Activated T-helper 9 cell treated with anti-CD3 and anti-CD28 coated beads, Interleukin-2, amount 50 U/mL, for 16 hours (primary cell): ENCODE results near the gene ANKRD12.
"Not testable (repeated sequence)": the region's sequence is repeated elsewhere in the genome, so short reads cannot be mapped to it uniquely, and the experiment has no call there.

Source experiments
- DNase-seq: peaks from one replicate; pipeline ENCODE4 v3.0.0-alpha.2; 2020; ENCODE audit warnings: low read depth

Gene ANKRD12

DNA sequence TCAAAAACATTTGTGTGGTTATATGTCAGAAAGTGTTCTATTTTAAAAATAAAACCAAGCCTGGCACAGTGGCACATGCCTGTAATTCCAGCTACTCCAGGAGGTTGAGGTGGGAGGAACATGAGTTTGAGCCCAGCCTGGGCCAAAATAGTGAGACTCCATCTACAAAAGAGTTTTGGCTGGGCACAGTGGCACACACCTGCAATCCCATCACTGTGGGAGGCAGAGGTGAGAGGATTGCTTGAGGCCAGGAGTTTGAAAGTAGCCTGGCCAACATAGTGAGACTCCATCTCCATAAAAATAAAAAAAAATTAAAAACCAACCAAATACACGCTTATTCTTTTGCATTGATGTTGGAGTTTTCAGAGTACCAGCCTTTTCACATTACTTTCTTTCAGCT, 9.6 kb downstream of the ANKRD12 start:
- DNase-seq, result no peak

DNA sequence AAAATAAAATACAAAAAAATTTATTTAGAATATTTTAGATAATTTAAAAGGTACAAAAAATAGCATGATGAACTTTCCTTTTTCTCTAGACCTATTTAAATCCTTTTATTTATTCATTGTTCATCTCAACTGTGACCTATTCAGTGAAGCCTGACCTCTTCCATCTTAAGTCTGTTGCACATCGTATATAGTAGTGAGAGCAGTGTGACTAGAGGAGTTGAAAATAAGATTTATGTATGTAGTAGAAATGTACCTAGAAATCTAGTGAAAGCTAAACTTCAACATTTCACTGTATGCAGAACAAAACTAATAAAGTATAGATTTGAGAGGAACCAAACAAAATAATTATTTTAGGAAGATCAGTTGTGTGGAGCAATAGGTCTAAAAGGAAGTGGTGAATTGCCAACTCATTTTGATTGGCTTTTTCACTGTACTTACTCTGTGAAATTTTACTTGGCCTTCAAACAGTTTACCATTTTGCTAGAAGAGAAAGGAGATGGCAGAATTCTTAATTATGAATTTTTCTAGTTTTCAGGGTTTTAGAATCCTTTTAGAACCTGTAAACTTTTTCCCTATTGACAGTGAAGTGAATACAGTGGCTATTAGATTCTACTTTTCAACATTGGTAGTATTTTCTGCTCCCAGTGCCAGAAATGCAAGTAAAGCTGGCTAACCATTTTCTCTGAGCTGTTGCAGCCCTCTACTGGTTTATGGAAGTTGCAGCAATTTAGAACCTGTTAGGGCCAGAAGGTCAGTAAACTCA, 11.0 kb downstream of the ANKRD12 start:
- DNase-seq, result no peak

GRCh38 chr18:9148203-9148552, 11.6 kb downstream of the ANKRD12 start:
- no peak for DNase-seq

DNA sequence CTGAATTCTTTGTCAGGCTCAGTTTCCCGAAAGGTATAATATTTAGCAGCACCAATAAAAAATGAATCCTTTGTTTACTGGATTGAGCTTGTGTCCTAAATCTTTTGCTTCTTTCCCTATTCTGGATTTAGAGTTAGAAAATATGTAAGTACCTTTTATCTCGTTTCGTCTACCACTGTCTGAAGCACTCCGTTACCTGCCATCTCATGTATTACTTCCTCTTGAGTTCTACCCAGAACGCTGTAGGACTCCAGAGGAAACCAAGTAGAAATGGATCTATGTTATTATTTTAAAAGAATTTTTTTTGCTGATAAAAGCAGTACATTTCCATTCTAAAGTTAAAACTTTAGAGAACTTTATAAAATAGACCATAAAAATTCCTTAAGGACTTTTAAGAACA, 13.5 kb downstream of the ANKRD12 start:
- DNase-seq, result no peak

DNA sequence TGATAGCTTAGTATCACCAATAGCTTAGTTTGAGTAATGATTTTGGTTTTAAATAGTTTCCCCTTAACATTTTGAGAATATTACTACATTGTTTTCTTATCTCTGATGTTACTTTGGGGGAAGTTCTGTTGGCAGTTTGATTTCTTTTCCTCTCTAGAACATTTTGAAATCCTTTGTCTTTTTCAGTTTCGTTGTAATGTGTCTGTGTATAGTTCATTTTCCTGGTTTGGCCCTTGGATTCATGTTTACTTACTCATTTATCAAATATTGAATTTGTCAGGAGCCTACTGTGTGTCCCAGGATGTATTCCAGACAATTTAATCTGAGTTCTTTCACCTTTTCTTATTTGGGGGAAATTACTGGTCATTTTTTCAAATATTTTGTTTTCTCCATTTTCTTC, 16.7 kb downstream of the ANKRD12 start:
- no peak for DNase-seq

DNA sequence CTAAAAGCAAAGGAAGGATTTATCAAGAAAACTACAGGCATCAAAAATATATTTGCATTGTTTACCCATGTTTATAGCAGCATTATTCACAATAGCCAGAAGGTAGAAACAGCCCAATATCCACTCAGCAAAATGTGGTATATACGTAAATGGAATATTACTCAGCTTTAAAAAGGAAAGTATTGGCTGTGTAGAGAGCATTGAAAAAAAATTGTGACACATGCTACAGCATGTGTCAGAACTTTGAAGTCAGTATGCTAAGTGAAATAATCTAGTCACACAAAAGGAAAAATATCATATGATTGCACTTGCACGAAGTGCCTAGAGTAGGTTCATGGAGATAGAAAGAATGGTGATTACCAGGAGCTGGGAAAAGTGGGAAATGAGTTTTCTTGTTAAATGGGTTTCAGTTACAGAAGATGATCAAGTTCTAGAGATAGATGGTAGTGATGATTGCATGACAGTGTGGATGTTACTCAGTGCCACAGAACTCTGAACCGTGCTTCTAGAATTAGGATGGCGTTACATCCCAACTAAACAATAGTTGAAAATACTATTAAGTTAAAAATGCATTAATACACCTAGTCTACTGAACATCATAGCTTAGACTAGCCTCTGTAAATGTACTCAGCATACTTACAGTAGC, 20.1 kb downstream of the ANKRD12 start:
- DNase-seq, result no peak

DNA sequence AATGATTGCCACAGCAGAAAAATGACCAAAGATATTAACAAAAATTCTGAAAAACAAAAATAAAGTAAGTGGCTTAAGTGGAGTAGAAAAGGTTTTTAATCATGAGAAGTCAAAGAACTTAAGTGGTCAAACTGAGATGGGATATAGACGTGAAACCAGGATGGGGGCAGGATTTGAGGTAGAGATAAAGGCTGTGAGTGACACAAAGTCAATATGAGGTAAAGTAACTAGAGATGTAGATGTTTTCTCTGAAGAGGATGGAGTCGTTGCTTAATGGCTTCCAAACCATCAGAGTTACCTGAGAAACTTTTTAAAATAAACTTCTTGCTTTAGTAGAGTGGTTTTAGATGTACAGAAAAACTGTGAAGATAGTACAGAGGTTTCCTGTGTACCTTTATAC, 21.2 kb downstream of the ANKRD12 start:
- no peak for DNase-seq

DNA sequence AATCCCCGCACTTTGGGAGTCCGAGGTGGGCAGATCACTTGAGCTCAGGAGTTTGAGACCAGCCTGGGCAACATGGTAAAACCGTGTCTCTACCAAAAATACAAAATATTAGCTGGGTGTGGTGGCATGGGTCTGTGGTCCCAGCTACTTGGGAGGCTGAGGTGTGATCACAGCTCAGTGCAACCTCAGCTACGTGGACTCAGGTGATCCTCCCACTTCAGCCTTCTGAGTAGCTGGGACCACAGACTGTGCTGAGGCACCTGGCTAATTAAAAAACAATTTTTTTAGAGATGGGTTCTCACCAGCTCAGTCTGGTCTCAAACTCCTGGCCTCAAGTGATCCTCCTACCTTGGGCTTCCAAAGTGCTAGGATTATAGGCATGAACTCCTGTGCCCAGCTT, 23.4 kb downstream of the ANKRD12 start:
- DNase-seq, result no peak

DNA sequence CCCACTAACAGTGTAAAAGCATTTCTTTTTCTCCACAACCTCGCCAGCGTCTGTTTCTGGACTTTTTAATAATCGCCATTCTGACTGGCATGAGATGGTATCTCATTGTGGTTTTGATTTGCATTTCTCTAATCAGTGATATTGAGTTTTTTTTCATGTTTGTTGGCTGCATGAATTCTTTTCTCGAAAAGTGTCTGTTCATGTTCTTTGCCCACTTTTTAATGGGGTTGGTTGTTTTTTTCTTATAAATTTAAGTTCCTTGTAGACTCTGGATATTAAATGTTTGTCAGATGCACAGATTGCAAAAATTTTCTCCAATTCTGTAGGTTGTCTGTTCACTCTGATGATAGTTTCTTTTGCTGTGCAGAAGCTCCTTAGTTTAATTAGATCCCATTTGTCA, 26.1 kb downstream of the ANKRD12 start:
- not testable (repeated sequence) for DNase-seq

DNA sequence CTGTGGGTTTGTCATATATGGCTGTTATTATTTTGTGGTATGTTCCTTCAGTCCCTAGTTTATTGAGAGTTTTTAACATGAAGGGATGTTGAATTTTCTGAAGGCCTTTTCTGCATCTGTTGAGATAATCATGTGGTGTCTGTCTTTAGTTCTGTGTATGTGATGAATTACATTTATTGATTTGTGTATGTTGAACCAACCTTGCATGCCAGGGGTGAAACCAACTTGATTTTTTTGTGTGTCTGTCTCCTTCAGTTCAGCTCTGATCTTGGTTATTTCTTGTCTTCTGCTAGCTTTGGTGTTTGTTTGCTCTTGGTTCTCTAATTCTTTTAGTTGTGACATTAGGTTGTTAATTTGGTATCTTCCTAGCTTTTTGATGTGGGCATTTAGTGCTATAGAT, 27.6 kb downstream of the ANKRD12 start:
- not testable (repeated sequence) for DNase-seq

DNA sequence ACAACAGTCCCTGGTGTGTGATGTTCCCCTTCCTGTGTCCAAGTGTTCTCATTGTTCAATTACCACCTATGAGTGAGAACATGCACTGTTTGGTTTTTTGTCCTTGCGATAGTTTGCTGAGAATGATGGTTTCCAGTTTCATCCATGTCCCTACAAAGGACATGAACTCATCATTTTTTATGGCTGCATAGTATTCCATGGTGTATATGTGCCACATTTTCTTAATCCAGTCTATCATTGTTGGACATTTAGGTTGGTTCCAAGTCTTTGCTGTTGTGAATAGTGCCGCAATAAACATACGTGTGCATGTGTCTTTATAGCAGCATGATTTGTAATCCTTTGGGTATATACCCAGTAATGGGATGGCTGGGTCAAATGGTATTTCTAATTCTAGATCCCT, 29.3 kb downstream of the ANKRD12 start:
- not testable (repeated sequence) for DNase-seq

GRCh38 chr18:9169515-9169914, 32.9 kb downstream of the ANKRD12 start:
- not testable (repeated sequence) for DNase-seq

DNA sequence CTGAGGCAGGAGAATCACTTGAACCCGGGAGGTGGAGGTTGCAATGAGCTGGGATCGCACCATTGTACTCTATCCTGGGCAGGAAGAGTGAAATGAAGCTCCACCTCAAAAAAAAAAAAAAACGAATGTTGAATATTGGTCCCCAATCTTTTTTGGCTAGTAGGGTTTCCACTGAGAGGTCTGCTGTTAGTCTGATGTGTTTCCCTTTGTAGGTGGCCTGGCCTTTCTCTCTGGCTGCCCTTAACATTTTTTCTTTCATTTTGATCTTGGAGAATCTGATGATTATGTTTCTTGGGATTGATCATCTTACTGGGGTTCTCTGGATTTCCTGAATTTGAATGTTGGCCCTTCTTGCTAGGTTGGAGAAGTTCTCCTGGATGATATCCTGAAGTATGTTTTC, 35.3 kb downstream of the ANKRD12 start:
- DNase-seq, result not testable (repeated sequence)

DNA sequence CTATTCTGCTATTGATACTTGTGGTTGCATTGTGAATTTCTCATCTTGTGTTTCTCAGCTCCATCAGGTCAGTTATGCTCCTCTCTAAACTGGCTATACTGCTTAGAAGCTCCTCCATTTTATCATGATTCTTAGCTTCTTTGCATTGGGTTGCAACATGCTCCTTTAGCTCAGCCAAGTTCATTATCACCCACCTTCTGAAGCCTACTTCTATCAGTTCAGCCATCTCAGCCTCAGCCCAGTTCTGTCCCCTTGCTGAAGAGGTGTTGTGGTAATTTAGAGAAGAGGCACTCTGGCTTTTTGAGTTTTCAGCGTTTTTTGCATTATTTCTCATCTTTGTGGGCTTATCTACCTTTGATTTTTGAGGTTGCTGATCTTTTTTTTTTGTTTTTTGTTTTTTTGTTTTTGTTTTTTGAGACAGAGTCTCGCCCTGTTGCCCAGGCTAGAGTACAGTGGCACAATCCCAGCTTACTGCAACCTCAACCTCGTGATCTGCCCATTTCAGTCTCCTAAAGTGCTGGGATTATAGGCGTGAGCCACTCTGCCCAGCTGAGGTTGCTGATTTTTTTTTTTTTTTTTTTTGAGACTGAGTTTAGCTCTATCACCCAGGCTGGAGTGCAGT, 36.0 kb downstream of the ANKRD12 start:
- DNase-seq, result no peak

- DNase-seq, result no peak
Observed at GRCh38 chr18:9173770-9174233, 37.2 kb downstream of the ANKRD12 start.

DNA sequence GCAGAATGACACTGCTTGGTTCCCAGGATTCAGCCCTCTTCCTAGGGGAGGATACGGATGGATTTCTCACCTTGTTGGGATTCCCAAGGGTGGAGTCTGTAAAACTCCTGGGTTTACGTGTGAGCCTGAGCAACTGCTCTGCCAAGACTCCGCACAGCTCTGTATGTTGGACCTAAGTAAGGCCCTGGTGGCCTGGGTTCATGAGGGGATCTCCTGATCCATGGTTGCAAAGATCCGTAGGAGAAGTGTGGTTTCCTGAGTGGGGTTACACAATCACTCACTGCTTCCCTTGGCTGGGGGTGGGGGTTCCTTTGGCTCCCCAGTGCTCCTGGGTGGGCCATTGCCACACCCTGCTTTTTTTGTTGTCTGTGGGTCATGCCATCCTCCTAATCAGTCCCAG, 37.7 kb downstream of the ANKRD12 start:
- no peak for DNase-seq

- DNase-seq, result no peak
Observed at GRCh38 chr18:9175115-9175514, 38.5 kb downstream of the ANKRD12 start.

GRCh38 chr18:9177031-9177430, 40.5 kb downstream of the ANKRD12 start:
- DNase-seq, result no peak

DNA sequence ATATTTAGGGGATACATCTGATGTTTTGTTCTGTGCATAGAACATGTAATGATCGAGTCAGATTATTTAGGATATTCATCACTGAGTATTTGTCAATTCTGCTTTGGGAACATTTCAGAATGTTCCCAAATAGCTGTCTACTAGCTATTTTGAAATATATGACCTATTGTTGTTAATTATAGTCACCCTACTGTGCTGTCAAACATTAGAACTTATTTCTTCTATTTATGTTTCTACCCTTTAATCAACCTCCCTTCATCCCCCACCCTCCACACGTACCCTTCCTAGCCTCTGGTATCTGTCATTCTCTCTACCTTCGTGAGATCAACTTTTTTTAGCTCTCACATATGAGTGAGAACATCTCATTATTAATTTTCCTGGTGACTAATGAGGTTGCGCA, 40.9 kb downstream of the ANKRD12 start:
- DNase-seq, result no peak

GRCh38 chr18:9178557-9178956, 42.0 kb downstream of the ANKRD12 start:
- no peak for DNase-seq

- no peak for DNase-seq
Observed at GRCh38 chr18:9181275-9181674, 44.7 kb downstream of the ANKRD12 start.

DNA sequence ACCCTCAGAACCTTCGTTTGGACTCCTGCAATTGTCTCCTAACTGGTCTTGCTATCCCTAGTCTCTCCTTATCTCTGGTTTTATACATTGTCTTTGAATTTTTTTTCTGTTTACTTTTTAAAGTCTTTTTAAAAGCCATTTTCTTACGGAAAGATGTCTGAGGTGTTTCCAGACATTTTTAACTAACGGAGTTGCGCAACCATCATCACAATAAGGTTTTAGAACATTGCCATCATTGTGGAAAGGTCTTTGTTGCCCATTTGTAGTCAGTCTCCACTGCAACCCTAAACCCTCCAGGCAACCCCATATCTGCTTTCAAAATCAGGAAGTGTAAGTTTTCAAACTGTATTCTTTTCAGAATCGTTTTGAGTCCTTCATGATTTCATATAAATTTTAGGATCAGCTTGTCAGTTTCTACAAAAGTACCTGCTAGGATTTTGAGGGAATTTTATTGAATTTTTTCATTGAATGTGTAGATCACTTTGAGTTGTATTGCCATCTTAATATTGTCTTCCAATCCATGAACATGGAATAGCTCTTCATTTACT, 46.3 kb downstream of the ANKRD12 start:
- no peak for DNase-seq

DNA sequence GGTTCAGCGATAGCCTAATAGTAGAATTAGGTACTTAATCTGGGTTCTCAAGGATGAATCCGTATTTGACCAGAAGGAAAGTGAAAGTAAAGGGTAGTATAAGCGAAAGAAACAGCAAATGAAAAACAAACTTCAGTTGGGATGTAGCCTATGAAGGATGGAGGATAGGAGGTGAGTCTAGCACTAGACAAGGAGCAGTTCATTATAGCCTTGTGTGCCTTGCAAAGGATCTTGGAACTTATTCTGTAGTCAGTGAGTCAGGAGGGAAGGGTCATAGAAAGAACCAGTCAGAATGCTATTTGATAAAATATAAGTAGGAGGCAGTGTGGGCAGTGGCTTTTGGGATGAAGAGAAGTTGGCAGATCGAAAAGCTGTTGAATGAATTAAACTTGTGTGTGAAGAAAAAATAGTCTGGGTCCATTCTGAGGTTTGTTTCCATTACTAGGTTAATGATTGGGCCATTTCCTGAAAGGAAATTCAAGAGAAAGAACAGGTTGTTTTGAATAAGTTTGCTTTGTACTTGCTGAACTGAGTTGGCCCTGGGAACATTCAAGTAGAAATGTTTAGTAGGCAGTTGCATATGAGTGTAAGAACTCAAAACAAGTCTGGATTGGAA, 48.5 kb downstream of the ANKRD12 start:
- DNase-seq, result no peak
